ENCODE measurements around the gene NELFB. TPM values are rescaled to one million over a fixed set of nuclear protein-coding genes. Genes with fewer than 3 reads are reported as not detected.

Gene NELFB
- total RNA-seq, 1 donor from 2014 or later, result 64.6 TPM

DNA sequence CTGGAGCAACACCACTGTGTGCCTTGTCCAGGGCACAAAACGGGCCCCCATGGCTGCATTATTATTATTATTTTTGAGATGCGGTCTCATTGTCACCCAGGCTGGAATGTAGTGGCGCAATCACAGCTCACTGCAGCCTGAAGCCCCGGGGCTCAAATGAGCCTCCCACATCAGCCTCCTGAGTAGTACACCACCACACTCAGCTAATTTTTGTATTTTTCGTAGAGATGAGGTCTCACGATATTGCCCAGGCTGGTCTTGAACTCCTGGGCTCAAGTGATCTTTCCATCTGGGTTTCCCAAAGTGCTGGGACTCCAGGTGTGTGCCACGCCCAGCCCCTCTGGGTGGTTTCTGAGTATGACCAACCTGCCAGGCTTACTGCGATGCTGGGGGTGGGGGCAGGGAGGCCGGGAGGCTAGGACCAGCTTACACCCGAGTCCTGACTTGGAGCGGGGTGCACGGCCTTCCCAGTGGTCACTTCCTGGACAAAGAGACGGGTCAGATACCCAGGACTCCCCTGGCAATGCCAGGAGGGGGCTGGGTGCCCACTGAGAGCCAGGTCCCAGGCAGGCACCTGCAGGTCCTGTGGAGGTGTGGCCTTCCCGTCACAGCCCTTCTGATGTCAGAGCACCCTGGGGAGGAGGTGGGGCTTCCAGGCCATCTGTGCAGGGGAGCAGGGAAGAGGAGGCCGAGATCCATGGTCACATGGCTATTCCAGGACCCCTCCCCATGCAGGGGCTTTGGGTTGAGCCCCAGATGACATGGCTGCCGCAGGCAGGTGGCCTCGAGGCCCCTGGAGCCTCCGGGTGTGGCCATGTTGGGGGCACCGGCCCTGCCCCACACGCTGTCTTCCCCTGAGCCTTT is 55.3 kb downstream of the NELFB start:
- intact Hi-C loops (cut with micrococcal nuclease), result loop anchor here (2.0 kb wide), 1 partner anchor 16 kb away; no protein-coding TSS in a partner anchor

DNA sequence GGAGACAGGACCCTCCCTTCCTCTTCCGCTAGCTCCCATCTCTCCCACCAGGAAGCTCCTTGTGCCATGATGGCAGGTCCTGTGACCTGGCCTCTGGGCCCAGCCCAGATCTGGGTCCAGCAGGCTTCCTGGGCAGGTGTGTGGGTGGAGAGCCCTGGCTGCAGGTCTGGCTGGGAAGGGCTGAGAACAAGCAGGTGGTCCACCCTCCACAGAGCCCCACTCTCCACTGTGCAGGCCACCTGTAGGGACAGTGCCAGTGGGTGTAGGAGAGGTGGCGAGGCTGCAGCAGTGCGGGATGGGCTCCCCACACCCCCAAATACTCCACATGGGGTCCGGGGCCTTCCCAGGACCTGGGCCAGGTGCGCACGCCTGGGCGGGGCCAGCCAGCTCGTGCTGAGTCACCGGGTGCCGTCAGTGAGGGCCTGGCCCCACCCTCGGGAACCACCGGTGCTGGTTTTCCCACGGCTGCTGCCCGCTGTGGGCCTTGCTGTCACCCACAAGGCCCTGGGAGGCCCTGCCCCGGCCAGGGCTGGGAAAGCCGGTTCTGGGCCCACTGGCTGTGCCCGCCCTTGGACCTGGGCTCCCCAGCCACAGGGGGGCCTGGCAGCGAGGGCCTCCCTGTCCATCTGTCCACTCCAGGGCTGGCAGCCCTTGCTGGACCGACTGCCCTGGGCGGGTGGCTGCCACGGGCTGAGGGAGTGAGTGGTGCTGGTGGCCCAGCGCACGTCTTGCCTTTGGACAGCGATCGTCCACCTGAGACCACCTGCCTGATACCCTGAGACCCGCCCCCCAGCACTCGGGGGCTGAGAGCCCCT is 56.3 kb downstream of the NELFB start:
- intact Hi-C loops (cut with micrococcal nuclease), result loop anchor here (2.0 kb wide), 1 partner anchor 15 kb away; no protein-coding TSS in a partner anchor

DNA sequence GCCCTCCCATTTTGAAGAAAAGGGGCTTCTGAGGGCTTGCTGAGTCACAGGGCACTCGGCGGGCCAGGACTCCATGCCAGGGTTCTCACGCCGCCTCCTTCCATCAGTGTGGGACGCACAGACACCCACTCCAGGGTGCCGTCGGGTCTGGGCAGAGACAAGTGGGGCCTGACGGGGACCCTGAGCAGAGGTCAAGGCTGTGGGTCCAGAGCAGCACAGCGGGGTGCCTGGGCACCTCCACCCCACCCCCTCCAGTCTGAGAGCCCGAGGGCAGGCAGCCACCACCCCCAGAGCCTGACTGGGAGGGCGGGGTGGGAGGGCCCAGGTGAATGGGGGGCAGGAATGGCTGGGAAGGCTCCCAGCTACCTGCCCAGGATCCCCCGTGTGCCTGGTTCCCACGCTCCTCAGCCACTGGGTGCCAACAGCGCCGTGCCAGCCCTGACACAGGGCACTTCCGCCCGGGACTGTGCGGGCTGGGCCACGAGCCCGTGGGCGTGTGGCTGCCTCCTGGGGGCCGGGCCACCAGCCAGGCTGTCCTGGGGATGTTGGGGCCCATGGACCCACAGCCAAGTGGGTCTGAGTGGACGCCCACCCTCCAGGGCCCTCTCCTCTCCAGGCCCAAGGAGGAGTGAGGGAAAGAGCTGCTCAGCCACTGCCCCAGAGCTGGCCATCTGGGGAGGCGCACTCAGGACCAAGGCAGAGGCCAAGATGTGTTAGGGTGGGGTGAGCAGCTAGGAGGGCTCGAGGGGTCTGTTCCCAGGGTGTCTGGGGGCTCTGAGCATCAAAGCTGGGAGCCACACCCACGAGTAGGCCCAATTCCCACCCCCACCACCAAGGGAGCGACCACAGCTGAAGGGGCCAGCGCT is 57.1 kb downstream of the NELFB start:
- intact Hi-C loops (cut with micrococcal nuclease), result loop anchor here (2.0 kb wide), 1 partner anchor 15 kb away; no protein-coding TSS in a partner anchor

DNA sequence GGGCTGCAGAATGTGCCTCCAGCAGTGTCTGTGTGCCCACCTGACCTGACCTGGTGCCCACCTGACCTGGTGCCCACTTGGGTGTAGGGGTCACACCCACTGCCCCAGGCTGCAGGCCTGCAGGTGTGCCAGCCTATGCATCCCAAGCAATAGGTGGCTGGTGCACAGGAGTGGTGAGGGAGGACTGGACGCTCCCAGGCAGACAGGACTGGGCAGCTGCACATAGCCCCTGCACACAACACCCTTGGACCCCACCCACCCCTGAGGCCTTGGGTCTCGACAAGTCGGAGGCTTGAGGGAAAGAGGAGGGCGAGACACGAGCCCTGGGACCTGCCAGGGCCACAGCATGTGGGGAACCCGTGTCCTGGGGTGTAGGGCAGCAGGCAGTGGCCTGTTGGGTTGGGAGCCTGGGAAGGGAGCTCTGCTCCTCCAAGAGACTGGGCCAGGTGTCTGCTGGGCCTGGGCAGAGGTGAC is 57.8 kb downstream of the NELFB start:
- intact Hi-C loops (cut with micrococcal nuclease), result no loop called here

DNA sequence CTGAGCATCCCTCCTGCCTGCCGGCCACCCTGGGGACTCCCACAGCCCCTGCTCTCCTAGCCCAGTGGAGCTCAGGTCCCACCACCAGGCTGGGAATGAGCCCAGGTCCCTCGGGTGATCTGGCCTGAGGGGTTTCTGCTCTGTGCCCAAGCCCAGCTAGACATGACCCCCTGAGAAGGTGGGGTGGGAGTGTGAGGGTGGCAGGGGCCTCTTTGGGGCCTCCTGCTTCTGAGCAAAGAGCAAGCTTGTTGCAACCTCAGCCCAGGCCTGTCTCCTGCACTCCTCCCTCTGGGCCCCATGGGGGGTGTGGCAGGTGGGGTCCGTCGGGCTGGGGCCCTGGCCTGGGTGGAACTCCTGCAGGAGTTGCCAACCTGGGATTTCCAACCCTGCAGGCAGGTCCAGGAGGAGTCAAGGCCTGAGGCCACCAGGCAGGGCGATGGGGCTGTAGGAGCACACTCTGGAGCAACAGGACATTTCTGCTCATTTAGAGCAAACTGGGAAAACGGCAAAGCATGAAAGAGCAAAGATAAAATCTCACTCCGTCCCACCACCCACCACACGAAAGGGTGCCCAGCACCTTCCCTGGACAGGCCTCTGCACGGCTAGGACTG is 58.3 kb downstream of the NELFB start:
- intact Hi-C loops (cut with micrococcal nuclease), result no loop called here

DNA sequence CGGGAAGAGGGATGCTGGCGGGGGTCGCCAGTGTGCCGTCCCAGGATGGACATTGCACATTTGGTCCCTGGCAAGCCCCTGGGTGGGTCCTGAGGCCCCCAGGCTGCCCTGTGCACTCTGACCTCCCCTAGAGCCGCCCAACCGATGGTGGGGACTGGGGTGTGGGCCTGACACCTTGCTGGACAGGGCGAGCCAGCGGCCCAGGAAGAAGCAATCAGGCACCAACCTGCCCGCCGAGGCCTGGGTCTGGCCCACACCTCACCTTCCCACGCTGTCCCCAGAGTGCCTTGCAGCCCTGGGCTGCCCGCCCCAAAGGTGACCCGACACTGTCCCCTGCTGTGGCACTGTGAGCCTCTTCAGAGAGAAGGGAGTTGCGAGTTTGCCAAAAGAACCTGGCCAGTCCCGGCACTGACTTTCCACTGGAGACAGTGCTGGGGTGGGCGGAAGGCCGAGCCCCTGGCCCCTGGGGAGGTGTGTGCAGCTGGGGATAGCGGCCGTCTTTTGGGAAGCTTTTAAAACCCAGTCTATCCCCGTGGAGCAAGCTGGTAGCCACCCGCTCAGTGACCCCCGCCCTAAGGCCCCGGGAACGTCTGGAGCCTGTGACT is 58.9 kb downstream of the NELFB start:
- intact Hi-C loops (cut with micrococcal nuclease), result no loop called here

DNA sequence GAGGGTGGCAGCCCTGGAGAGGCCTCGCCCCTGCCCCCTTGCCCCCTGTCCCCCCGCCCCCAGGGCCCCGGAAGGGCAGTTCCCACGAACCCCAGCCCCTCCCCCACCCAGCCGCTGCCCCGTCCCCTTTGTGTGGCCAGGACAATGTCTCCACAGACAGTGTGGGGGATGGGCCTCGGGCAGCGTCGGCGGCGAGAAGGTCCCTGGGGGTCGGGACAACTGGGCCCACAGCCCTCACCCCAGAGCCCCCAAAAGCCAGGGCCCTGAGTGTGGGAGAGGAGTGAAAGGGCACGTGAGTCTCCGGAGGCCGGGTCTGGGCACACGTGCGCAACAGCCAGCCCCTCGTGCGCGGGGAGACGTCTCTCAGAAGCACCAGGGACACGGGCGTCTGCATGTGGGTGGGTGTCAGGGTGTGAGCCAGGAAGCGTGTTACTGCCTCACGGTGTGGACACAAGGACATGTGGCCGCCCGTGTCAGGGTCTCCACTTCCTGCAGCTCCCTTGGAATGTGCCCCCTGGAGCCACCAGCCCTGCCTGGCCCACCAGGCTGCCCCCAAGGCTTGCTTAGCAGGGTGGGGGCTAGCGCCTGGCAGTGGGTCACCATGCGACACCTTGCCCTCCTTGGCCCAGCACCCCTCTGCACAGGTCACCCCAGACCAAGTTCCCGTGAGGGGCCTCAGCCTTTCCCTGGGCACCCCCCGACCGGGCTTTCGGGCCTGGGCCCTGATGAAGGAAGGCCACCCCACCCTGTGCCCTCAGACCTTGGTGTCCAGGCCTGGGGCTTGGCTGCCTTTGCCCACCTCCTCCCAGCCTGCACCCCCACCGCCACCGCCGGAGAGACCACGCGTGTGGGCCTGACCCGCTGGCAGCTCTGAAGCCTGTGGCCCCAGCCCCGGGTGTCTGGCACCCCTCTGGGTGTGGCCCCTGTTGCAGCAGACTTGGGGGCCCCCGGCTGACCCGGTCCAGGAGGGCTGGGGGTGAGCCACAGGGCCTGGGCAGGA is 59.7 kb downstream of the NELFB start:
- intact Hi-C loops (cut with micrococcal nuclease), result no loop called here

DNA sequence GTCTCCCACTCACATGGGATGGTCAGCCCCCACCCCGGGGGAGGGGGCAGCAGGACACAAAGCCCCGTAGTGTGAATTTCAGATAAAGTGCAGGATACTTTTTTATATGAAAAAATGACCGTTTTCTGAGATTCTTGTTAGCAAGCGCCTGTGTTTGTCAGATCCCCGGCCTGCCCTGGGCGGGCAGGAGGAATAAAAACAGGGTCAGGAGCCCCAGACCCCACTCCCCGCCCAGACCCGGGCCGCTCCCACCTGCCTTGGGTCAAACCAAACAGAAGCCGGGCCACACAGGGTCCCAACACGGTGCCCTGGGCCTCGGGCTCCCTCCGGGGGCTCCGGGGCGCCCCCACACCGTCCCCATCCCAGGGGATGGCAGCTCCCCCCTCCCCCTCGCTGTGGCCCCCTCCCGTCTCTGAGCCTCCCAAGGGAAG is 60.5 kb downstream of the NELFB start:
- intact Hi-C loops (cut with micrococcal nuclease), result no loop called here

DNA sequence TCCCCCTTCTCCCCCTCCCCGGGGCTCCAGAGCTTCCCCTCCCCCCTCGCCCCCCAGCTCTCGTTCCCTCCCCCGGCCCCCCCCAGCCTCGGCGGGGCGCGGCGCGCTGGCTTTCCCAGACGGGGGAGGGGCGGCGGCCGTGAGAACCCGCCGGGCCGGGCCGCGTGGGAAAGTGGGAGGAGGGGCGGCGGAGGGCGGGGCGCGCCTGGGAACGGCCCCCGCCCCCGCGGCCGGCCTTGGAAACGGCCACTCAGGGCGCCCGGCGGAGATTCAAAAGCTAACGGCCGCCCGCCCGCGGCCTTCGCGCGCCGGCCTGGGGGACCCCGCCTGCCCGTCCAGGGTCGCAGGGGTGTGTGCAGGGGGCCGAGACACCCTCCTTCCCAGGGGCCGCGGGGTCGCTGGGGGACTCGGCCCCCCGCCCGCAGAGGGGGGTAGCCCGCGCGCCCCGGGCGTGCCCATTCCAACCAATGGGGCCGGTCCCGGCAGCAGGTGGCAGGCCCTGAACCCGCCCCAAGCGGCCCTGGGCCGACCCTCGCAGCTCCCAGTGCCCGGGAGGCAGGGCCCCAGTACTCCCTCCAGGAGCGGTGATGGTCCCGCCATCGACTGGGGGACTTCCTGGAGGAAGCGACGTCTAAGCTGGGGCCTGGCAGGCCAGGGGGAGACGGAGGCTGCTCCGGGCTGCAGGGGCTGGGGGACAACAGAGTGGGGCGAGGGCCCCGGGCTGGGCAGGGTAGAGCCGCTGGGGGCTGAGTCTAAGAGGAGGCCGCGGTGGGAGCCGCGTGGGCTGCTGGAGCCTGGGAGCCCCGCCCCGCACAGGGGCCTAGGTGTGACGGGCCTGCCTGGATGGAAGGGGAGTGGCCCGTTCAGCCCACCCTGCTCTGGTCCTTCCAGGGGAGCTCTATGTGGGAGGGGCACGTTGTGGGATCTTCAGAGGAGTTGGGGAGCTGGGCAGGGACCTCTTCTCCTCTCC is 61.2 kb downstream of the NELFB start:
- intact Hi-C loops (cut with micrococcal nuclease), result no loop called here

DNA sequence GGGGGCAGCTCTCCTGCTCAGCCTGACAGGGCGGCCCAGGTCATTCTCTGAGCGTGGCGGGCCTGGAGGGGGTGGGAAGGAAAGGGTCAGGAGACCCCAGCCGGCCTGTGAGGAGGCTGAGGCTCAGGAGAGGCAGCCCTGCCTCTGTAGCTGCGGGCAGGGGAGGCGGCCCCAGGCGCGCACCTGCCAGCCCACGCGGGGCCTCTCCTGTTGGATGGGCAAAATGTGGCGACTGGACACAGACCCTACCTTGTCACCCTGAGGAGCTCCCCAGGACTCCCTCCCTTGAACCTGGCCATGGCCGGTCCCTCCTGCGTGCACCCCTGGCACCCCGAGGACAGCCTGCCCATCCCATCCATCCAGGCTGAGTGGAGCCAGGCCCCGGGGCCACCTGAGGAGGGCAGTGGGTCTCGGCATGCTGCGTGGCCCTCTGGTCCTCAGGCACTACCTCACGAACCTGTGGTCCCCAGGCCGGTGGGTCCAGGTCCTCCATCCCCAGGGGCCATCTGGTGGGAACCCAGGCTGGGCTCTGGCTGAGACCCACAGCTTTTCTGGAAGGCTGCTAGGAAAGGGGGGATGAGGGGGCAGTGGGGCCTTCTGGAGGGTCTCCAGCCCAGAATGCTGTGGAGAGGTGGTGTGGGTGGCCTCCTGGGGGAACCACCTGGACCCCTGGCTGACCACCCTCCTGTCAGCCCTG is 62.0 kb downstream of the NELFB start:
- intact Hi-C loops (cut with micrococcal nuclease), result no loop called here

DNA sequence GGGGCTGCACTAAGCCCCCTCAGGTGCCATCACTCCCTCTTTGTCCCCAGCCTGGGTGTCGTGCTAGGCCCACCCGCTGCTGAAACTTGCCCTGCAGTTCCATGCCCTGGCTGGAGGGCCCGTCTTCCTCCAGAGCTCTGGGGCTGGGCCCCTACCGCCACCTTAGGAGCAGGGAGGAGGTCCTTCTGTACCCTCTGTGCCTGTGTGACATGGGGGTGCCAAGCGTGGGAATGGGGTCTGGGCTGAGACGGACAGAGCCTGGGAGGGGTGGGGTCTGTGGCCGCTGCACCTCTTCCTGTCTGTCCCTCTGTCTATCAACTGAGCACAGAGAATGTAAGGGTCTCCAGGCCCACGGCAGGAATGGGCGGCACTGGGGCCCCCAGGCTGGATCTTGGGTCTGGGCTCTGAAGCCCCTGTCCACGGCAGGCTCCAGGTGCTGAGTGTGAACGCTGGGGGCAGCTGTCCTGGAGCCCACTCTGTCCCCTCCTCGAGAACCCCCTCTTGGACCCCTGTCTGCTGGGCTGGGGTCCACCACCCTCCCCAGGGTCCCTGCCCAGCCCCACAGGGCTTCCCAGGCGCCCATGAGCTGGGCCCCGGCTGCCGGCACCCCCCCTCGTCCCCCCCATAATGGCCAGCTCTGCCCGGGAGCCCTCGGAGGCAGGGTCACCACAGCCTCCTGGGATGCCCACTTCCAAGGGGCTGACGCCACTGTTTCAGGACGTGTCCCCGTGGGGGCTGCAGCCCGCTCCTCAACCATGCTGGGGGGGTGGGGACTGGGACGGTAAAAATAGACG is 62.8 kb downstream of the NELFB start:
- intact Hi-C loops (cut with micrococcal nuclease), result no loop called here

DNA sequence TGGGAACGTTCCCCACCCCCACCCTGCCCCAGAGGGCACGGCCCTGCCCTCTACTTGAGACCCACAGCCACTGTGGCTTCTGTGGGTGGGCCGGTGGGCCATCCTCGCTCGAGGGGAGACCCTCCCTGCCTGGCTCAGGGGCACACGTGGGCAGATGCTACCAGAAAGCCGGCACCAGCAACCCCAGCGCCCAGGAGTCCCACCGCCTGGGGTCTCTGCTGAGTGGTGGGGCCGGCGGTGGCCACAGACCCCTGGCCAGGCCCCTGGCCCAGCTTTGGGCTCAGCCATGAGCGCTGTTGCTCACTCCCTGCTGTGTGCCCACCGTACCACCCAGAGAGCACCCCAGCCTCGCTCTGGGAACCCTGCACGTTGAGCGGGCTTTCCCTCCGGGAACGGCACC is 63.5 kb downstream of the NELFB start:
- intact Hi-C loops (cut with micrococcal nuclease), result no loop called here

DNA sequence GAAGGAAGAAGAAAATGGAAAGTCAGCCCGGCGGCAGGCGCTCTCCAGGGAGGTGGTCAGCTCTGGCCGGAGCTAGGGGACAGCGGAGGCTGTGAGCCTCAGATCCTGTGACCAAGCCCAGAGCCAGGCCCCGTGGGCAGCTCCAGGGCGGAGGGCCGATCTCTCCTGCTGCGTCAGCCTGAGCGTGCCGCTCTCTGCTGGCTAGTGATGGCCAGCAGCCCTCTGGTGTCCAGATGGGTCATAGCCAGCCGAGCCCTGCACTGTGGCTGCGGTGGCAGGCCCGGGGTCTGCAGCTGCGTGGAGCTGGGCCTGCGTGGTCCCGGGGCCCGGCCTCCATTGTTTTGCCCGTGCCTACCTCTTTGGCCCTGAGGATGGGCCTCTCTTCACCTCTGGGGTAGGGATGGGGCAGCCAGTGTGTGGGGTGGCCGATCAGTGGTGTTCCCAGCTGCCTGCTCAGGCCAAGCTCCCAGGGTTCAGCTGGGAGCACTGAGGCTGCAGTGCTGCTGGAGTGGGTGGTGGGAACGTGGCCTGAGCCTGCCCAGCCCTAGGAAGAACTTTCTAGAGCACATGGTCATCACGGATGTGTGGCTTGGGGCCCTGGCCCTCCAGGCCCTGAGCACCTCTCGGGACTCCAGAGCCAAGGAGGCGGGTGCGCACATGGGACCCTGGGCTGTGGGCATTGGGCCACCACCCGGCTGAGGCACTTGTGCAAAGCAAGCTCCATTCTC is 64.0 kb downstream of the NELFB start:
- intact Hi-C loops (cut with micrococcal nuclease), result no loop called here

DNA sequence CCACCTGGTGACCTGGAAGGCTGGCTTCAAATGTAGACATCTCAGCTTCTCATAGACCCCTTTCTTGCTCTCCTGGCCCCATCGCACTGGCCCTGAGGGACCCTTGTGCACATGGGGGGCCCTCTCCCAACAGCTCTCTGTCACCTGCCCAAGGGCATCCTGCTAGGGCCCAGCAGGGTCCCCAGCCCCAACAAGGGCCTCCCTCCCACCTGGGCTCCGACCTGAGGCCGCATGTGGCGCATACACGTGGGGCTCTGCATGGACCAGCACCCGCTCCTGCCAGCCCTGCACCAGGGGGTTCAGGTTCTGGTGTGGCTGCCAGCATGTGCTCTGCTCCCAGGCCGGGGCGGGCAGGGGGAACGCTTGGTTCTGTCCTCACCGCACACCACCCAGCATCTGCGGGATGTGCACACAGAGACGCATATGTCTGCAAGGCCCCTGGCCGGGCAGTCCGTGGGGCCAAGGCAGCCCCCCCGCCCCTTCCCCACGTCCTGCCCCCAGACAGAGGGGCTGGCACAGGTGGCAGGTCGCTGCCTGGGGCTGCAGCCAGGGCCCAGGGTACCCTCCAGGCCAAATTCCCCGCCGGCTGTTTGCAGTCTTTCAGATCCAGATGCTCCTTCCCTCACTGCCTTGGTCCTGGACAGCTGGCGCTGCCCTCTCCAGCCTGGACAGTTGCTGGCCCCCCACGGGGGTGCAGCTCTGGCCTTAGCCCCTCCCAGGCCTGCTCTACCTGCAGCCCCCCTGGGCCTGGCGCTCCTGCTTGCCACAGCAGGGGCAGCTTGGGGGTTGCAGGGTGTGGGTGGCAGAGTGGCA is 64.8 kb downstream of the NELFB start:
- intact Hi-C loops (cut with micrococcal nuclease), result no loop called here
